ENCODE data around the gene C1orf141. TPM values are rescaled to one million over a fixed set of nuclear protein-coding genes. Genes with fewer than 3 reads are reported as not detected.

The C1orf141 gene
- total RNA-seq, 2 experiments from 2014 or later, result not detected

DNA sequence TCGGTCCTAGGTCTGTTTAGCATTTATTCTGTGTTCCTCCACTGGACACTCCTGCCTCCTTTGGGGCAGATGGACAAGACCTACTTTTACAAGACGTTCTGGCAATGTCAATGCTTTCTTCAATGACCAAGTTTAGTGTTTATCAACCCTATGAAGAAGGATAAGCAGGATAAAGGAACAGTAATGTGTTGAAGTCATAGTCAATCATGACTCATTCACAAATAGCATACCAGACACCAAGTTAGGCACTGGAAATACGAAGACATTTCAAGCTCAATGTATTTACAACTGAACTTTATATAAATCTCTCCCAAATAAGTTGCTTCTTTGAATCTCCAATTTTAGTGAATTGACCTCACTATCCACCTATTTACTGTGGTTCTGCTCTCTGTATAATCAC is 76.0 kb downstream of the C1orf141 start:
- no peak overlapping the region for H3K4me3 Mint-ChIP-seq
- Histone ChIP-seq H3K27ac (ENCODE audit: low read depth in 1 of 2, low read length in 2 of 2) (no peak overlapping the region), H3K4me1 (ENCODE audit: insufficient read depth, low read length) (peaks cover 9% of the 10 kb centered on the region), H3K4me3 (ENCODE audit: low read length) (no peak overlapping the region), H3K9me3 (ENCODE audit: control insufficient read depth in 1 of 2, insufficient read depth in 1 of 2, low read length in 2 of 2) (no peaks in the 10 kb centered on the region), H3K27me3 (ENCODE audit: control insufficient read depth in 1 of 2, insufficient read depth in 2 of 2, low read length in 2 of 2) (no peaks in the 10 kb centered on the region), H3K36me3 (ENCODE audit: insufficient read depth, low read length) (no peaks in the 10 kb centered on the region)
- TF ChIP-seq, protein P1, sequence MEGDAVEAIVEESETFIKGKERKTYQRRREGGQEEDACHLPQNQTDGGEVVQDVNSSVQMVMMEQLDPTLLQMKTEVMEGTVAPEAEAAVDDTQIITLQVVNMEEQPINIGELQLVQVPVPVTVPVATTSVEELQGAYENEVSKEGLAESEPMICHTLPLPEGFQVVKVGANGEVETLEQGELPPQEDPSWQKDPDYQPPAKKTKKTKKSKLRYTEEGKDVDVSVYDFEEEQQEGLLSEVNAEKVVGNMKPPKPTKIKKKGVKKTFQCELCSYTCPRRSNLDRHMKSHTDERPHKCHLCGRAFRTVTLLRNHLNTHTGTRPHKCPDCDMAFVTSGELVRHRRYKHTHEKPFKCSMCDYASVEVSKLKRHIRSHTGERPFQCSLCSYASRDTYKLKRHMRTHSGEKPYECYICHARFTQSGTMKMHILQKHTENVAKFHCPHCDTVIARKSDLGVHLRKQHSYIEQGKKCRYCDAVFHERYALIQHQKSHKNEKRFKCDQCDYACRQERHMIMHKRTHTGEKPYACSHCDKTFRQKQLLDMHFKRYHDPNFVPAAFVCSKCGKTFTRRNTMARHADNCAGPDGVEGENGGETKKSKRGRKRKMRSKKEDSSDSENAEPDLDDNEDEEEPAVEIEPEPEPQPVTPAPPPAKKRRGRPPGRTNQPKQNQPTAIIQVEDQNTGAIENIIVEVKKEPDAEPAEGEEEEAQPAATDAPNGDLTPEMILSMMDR (IDR thresholded peaks at IDR 0.05), result no peak
- H3K4me1 Mint-ChIP-seq (ENCODE audit: low read depth), result peaks cover 13% of the 10 kb centered on the region
- peaks cover 9% of the 10 kb centered on the region for H3K36me3 Mint-ChIP-seq (ENCODE audit: low read depth)
- no peaks in the 10 kb centered on the region for H3K27me3 Mint-ChIP-seq
- CTCF ChIA-PET, result interaction anchor here (1.0 kb wide), 1 partner anchor 13 kb away, joined by 4 read pairs; no protein-coding TSS in a partner anchor
- ATAC-seq (ENCODE audit: poor library complexity) (no peak), DNase-seq (no peak)
- POLR2A ChIA-PET, result interaction anchor here (0.6 kb wide), 1 partner anchor 53 kb away, joined by 3 read pairs; no protein-coding TSS in a partner anchor
- intact Hi-C loops (cut with DNase I, micrococcal nuclease), result loop anchor here (5.0 to 10.0 kb wide), 3 partner anchors 79 to 136 kb away; partner anchors contain the start of genes DNAI4 (in 1 of the 2) and MIER1 (in 1 of the 2)
- H3K9me3 Mint-ChIP-seq, result no peaks in the 10 kb centered on the region
- H3K27ac Mint-ChIP-seq, result no peak overlapping the region

DNA sequence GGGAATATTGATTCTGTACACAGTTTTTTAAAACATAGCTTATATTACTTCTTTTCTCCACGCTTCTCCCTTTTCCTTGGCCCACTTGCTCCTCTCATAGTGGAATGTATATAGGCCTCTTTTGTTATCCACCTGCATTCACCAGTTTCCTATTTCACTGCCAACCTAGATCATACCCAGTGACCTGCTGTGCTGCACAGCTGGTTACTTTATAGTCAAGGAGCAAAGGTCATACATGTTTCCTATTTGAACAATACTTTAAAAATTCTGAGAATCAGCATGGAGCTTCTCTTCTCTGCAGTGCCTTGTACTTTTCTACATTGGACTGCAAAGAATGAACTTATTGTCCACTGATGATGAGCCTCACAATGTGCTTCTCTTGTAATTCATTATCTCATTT is 76.5 kb downstream of the C1orf141 start:
- POLR2A ChIA-PET, result interaction anchor here (0.6 kb wide), 1 partner anchor 53 kb away, joined by 3 read pairs; no protein-coding TSS in a partner anchor
- intact Hi-C loops (cut with DNase I, micrococcal nuclease), result loop anchor here (5.0 to 10.0 kb wide), 3 partner anchors 79 to 136 kb away; partner anchors contain the start of genes DNAI4 (in 1 of the 2) and MIER1 (in 1 of the 2)

DNA sequence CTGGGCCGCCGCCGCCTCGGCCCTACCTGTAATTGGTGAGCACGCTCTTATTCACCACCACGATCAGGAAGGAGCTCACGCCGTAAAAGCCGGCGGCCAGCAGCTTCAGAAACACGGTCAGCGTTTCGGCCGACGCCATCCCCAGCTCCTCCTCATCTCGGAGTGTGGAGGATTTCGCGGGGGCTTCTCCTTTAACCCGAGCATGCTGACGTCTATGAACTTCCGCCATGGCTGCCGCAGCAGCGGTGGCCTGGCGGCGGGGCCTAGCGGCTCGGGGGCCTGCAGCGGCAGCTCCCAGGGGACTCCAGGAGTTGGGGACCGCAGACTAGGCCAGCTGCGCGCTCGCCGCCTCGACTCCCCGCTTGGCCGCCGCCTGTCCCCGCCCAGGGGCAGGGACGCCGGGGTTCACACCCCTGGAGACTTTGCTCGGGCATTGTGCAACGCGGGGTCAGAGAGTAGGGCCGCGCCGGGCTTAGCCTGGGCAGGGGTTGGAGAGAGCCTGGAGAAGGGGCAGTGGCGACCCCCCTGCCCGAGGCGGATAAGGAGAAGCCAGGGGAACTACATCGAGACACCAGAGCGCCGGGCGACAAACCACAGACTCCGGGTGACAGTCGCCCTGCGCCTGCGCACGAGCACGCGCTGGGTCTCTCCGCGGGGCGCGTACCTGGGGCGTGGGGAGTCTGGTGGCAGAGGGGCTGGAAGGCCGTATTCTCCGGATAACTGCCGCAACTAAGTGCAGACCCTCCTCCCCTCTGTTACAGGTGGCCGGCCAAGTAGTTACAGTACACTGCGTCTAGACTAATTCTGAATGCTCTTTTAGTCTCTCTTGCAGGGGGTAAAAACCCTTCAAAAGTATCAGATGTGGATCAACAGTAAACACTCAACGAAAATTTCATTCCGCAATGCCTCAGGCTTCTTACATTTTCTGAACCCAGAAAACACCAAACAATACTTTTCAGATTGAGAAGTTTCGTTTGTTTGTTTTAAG is 80.7 kb downstream of the C1orf141 start, which contains the start of gene SLC35D1:
TSS of gene SLC35D1 (minus strand) at position 364 of the 988 bp plus-strand sequence. CDS start at position 229, 135 bp downstream.
- intact Hi-C loops (cut with DNase I, micrococcal nuclease), result loop anchor here (2.0 to 10.0 kb wide), 9 partner anchors 57 to 448 kb away; partner anchors contain the start of gene SERBP1 (in 1 of the 2)
- ChIA-PET CTCF (no interaction called here), POLR2A (interaction anchor here (0.7 to 3.3 kb wide), 20 partner anchors 9 to 632 kb away, joined by 3 to 18 read pairs (median 6); partner anchors contain the start of genes DNAI4, MIER1 and SERBP1)
- Histone ChIP-seq H3K36me3 (ENCODE audit: insufficient read depth, low read length) (peaks cover 16% of the 10 kb centered on the region), H3K27me3 (ENCODE audit: control insufficient read depth in 1 of 2, insufficient read depth in 2 of 2, low read length in 2 of 2) (no peaks in the 10 kb centered on the region), H3K4me1 (ENCODE audit: insufficient read depth, low read length) (peaks cover 11% of the 10 kb centered on the region), H3K9me3 (ENCODE audit: control insufficient read depth in 1 of 2, insufficient read depth in 1 of 2, low read length in 2 of 2) (no peaks in the 10 kb centered on the region), H3K27ac (ENCODE audit: low read depth in 1 of 2, low read length in 2 of 2) (peak within 1 kb of the TSS; percentile 87 to 97), H3K4me3 (ENCODE audit: low read length) (peak within 1 kb of the TSS; percentile 90)
- DNase-seq, result peak; percentile 61 to 91 (median 74)
- Mint-ChIP-seq H3K27ac (peak within 1 kb of the TSS; percentile 78), H3K36me3 (ENCODE audit: low read depth) (peaks cover 46% of the 10 kb centered on the region), H3K9me3 (no peaks in the 10 kb centered on the region), H3K27me3 (no peaks in the 10 kb centered on the region), H3K4me3 (peak within 1 kb of the TSS; percentile 95), H3K4me1 (ENCODE audit: low read depth) (peaks cover 39% of the 10 kb centered on the region)
- TF ChIP-seq, protein P1 (IDR thresholded peaks at IDR 0.05), result no peak
- ATAC-seq (ENCODE audit: poor library complexity), result peak; percentile 83

More for the DNA sequence above, 76.5 kb downstream of the C1orf141 start:
- Mint-ChIP-seq H3K4me3 (no peak overlapping the region), H3K27ac (no peak overlapping the region), H3K36me3 (ENCODE audit: low read depth) (peaks cover 9% of the 10 kb centered on the region), H3K4me1 (ENCODE audit: low read depth) (peaks cover 13% of the 10 kb centered on the region), H3K9me3 (no peaks in the 10 kb centered on the region), H3K27me3 (no peaks in the 10 kb centered on the region)
- no peak for ATAC-seq (ENCODE audit: poor library complexity)
- Histone ChIP-seq H3K27ac (ENCODE audit: low read depth in 1 of 2, low read length in 2 of 2) (no peak overlapping the region), H3K36me3 (ENCODE audit: insufficient read depth, low read length) (no peaks in the 10 kb centered on the region), H3K4me1 (ENCODE audit: insufficient read depth, low read length) (peaks cover 9% of the 10 kb centered on the region), H3K27me3 (ENCODE audit: control insufficient read depth in 1 of 2, insufficient read depth in 2 of 2, low read length in 2 of 2) (no peaks in the 10 kb centered on the region), H3K4me3 (ENCODE audit: low read length) (no peak overlapping the region), H3K9me3 (ENCODE audit: control insufficient read depth in 1 of 2, insufficient read depth in 1 of 2, low read length in 2 of 2) (no peaks in the 10 kb centered on the region)
- TF ChIP-seq, protein P1 (IDR thresholded peaks at IDR 0.05), result no peak
- CTCF ChIA-PET, result interaction anchor here (1.0 kb wide), 1 partner anchor 12 kb away, joined by 4 read pairs; no protein-coding TSS in a partner anchor
- no peak for DNase-seq
